ENCODE results near the gene MAP4K4.

Gene MAP4K4

GRCh38 chr2:101677658-101678057, 19.8 kb upstream of the MAP4K4 start:
- no peak overlapping the region for H3K27ac ChIP-seq
- in situ Hi-C loops (cut with HindIII; ENCODE audit: low pct_ligation_motif_present, low sequenced_read_pairs): no loop called here
- TF ChIP-seq, protein P1, sequence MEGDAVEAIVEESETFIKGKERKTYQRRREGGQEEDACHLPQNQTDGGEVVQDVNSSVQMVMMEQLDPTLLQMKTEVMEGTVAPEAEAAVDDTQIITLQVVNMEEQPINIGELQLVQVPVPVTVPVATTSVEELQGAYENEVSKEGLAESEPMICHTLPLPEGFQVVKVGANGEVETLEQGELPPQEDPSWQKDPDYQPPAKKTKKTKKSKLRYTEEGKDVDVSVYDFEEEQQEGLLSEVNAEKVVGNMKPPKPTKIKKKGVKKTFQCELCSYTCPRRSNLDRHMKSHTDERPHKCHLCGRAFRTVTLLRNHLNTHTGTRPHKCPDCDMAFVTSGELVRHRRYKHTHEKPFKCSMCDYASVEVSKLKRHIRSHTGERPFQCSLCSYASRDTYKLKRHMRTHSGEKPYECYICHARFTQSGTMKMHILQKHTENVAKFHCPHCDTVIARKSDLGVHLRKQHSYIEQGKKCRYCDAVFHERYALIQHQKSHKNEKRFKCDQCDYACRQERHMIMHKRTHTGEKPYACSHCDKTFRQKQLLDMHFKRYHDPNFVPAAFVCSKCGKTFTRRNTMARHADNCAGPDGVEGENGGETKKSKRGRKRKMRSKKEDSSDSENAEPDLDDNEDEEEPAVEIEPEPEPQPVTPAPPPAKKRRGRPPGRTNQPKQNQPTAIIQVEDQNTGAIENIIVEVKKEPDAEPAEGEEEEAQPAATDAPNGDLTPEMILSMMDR (IDR thresholded peaks at IDR 0.05; ENCODE audit: low read depth, low read length, missing control alignments): no peak
- H3K4me3 ChIP-seq (ENCODE audit: low read depth, low read length): no peak overlapping the region
- no peaks in the 10 kb centered on the region for H3K36me3 ChIP-seq (replicated peaks)
- no peak for DNase-seq
- H3K27me3 ChIP-seq (replicated peaks): no peaks in the 10 kb centered on the region

DNA sequence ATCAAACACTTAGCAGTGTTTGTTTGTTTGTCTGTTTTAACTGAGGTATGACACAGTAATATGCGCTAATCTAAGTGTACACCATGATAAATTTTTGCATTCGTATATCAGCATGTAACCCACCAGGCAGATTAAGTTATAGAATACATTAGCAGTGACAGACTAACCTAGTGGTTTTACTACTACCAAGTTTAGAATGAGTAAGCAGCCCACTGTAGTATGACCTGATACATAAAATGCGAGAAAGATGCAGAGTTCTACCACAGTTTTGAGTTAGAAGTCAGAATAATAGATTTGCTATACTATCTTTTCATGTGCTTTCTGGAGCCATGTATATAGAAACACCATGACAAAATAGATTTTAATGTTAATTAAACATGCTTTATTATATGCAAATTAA, 19.1 kb upstream of the MAP4K4 start:
- in situ Hi-C loops (cut with HindIII; ENCODE audit: low pct_ligation_motif_present, low sequenced_read_pairs): no loop called here
- no peaks in the 10 kb centered on the region for H3K36me3 ChIP-seq (replicated peaks)
- no peaks in the 10 kb centered on the region for H3K27me3 ChIP-seq (replicated peaks)
- DNase-seq: no peak
- H3K4me3 ChIP-seq (ENCODE audit: low read depth, low read length): no peak overlapping the region
- H3K27ac ChIP-seq: no peak overlapping the region
- TF ChIP-seq, protein P1 (IDR thresholded peaks at IDR 0.05; ENCODE audit: low read depth, low read length, missing control alignments): no peak

- Histone ChIP-seq H3K27ac (peak overlapping the region; percentile 23), H3K27me3 (replicated peaks) (no peaks in the 10 kb centered on the region), H3K4me3 (ENCODE audit: low read depth, low read length) (no peak overlapping the region), H3K36me3 (replicated peaks) (no peaks in the 10 kb centered on the region)
- in situ Hi-C loops (cut with HindIII; ENCODE audit: low pct_ligation_motif_present, low sequenced_read_pairs): no loop called here
- TF ChIP-seq, protein P1 (IDR thresholded peaks at IDR 0.05; ENCODE audit: low read depth, low read length, missing control alignments): no peak
- DNase-seq: peak; percentile 88
These were observed 18.3 kb upstream of the MAP4K4 start for GRCh38 chr2:101679037-101679726.

DNA sequence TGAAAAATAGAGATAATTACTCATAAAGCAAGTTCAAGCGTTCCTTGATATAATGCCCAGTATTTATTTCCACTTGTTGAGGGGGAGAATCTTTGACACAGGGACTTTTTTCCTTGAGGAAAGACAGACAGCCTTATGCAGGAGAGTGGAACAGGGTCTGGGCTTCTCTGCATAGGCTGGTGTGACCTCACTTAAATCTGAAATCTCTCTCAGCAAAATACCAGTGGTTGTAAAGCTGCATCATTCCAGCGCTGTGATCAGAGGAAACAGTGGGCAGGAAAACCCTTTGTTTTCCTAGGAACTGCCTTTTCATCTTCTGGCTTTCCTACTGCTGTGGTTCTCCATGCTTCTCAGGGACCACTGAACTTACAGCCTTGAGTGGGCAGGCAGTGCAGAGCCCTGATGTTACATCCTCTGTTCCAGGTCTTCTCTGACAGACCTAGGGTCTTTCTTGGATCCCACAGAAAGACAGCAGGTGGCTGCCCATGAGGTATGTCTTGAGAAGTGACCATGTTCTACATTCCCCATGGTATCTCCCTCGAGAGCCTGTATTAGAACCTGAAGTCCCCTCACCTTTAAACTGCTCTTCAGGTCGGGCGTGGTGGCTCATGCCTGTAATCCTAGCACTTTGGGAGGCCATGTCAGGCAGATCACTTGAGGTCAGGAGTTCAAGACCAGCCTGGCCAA, 17.6 kb upstream of the MAP4K4 start:
- H3K27me3 ChIP-seq (replicated peaks): no peaks in the 10 kb centered on the region
- no peak for DNase-seq
- in situ Hi-C loops (cut with HindIII; ENCODE audit: low pct_ligation_motif_present, low sequenced_read_pairs): no loop called here

GRCh38 chr2:101682311-101682710, 15.2 kb upstream of the MAP4K4 start:
- in situ Hi-C loops (cut with HindIII; ENCODE audit: low pct_ligation_motif_present, low sequenced_read_pairs): no loop called here
- TF ChIP-seq, protein P1 (IDR thresholded peaks at IDR 0.05; ENCODE audit: low read depth, low read length, missing control alignments): no peak
- no peaks in the 10 kb centered on the region for H3K36me3 ChIP-seq (replicated peaks)
- no peak for DNase-seq
- H3K27me3 ChIP-seq (replicated peaks): no peaks in the 10 kb centered on the region
- no peak overlapping the region for H3K27ac ChIP-seq
- H3K4me3 ChIP-seq (ENCODE audit: low read depth, low read length): no peak overlapping the region

More for the DNA sequence above, 17.6 kb upstream of the MAP4K4 start:
- Histone ChIP-seq H3K27ac (peak overlapping the region; percentile 17), H3K36me3 (replicated peaks) (no peaks in the 10 kb centered on the region), H3K4me3 (ENCODE audit: low read depth, low read length) (no peak overlapping the region)
- TF ChIP-seq, protein P1 (IDR thresholded peaks at IDR 0.05; ENCODE audit: low read depth, low read length, missing control alignments): no peak

Data from brain microvascular endothelial cell (primary cell).